NK-92 (cell line): ENCODE results near the gene EPS15.
"Not testable (repeated sequence)": the region's sequence is repeated elsewhere in the genome, so short reads cannot be mapped to it uniquely, and the experiment has no call there.

Experiments used
- DNase-seq: peaks from one replicate; lab custom pipeline; 2025; ENCODE audit not compliant: unreplicated experiment; lab: John Stamatoyannopoulos, UW

The EPS15 gene

DNA sequence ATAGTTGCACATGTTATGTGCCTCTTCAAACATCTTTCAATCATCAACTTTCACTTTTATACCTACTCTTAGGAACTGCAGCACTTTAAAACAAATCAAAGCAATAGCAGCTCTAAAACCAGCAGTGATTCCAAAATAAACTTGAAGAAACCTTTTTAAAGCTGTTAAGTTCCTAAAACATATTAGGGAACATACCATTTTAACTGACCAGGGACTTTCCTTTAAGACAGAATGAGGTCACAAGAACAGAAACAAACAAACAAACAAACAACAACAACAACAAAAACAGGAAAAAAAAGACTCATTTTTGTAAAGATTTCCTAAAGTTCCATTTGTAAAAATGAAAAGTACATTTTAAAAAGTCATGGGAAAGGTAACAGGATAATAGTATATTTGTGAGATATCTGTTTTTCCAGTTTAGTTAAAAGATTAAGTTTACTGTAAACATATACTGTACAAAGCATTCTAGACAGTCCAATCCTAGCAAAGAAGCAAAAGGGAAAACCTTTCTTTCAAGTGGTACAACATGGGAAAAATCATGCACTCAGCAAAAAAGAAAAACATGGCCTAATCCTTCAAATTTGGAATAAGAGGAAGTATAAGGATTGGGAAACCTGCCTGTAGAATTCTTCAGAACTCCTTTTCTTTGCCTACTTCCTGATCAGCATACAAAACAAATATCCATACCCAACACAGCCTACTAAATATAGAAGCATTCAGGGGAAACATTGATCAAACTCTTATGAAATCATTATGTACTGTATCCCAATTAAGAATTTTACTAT is 45.5 kb downstream of the EPS15 start:
- no peak for DNase-seq

- DNase-seq: no peak
Observed at GRCh38 chr1:51472359-51472758, 46.7 kb downstream of the EPS15 start.

GRCh38 chr1:51469518-51469917 is 49.5 kb downstream of the EPS15 start:
- no peak for DNase-seq

DNA sequence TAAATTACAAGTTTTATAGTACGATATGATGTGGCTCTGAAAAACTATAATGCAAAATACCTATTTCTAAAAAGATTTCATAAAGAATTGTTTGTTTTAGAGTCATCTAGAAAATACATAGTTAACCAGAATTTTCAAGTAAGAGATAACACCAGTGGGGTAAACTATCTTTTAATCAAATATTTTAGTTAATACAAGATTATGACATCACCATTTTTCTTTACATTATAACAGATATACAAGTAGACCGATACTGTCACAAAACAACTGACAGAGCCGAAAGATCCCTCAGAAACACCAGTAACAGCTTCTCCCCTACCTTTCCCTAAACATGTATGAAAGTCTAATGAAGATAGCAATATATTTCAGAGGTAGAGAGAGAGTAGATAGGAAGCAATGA is 54.2 kb downstream of the EPS15 start:
- no peak for DNase-seq

GRCh38 chr1:51463561-51463960 is 55.5 kb downstream of the EPS15 start:
- DNase-seq: no peak

DNA sequence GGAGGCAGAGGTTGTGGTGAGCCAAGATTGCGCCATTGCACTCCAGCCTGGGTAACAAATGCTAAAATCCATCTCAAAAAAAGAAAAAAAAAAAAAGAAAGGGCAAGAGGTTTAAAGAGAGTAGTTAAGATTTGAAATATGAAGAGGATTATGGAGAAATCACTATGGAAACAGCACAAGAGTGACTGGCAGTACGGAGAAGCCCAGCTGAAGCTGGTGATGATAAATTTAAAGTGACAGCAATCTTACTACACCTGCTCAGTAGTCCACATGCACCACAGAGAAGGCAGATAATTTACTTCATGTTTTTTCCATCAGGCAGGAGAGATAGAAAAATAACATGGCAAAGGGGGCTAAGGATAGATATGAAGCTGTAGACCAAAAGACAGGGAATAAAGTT is 56.8 kb downstream of the EPS15 start:
- DNase-seq: not testable (repeated sequence)

DNA sequence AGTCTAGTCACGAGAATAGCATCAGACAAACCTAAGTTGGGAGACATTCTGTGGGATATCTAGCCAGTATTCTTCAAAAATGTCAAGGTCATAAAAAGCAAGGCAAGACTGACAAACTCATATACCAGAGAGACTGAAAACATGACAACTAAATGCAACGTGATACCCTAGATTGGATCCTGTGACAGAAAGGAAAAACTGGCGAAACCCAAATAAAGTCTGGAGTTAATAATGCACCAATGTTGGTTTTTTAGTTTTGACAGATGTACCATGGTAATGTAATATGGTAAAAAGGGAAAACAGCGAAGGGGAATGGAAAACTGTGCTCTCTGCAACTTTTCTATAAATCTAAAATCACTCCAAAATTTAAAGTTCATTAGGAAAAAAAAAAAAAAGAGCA is 64.5 kb downstream of the EPS15 start:
- DNase-seq: no peak

GRCh38 chr1:51453010-51453409 is 66.1 kb downstream of the EPS15 start:
- no peak for DNase-seq

GRCh38 chr1:51448844-51449454 is 70.1 kb downstream of the EPS15 start:
- DNase-seq: not testable (repeated sequence)

DNA sequence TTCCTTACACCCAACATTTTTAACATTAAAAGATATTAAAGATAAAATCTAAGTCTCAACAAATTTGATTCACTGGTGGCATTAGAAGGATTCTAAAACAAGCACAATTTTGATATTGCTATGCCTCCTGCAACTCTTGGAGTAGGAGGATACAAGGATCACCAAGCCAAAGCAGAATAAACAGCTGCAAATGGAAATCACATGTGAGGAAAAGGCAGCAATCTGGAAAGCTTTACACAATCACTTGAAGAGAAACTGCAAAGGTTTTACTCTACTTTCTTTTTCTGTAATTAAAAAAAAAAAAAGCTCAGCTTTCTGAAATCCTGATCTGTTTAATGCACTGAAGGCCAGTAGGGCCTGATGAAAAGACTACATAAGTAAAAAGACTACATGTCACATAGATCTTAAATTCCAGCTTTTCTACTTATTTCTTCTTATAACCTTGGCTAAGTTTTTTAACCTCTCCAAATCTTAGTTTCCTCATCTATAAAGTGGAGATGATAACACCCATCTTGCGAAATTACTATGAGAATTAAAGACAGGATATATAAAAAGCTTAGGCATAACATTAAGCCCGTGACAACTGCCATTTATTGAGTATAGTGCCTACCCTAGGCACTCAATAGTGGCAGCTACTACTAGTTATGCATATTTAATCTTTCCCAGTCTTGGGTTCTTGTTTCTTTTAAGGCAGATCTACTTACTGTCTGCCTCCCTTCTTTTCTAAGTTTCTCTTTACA is 73.5 kb downstream of the EPS15 start:
- DNase-seq: no peak

- no peak for DNase-seq
Observed at GRCh38 chr1:51444534-51445192, 74.4 kb downstream of the EPS15 start.

DNA sequence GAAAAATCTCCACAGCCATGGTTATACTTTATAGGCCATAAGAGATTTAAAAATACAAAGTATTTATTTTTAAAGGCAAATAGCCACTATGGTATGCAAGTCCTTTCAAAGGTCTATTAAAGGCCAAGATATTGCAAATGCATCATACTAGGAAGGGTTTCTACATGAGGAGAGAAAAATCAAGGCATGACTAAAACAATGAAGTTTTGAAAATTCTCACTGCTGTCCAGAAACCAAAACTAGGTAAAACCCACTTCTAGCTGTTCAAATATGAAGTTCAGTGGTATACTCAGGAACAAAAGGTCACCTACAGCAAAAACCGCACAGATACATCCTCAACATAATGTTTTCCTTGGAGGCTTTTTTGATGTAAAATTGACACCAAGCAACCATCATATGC is 75.0 kb downstream of the EPS15 start:
- no peak for DNase-seq

- no peak for DNase-seq
Observed at GRCh38 chr1:51443555-51443954, 75.5 kb downstream of the EPS15 start.

DNA sequence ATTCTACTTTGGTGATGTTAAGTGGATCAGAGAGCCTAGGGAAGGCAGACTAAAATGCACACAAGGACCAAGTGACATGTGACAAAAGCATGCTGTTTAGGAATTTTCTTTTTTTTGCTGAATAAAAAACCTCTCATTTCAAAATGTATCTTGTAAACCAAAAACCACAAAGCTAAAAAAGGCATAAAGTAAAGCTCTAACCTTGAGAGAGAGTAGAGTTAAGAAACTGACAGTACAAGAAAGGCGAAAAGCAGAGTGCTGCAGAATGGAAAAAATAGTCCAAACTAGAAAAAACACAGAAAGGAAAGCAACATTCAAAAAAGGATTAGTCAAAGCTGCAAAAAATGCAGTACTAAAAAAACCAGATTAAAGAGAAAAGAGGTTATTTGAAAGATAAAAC is 76.5 kb downstream of the EPS15 start:
- no peak for DNase-seq

DNA sequence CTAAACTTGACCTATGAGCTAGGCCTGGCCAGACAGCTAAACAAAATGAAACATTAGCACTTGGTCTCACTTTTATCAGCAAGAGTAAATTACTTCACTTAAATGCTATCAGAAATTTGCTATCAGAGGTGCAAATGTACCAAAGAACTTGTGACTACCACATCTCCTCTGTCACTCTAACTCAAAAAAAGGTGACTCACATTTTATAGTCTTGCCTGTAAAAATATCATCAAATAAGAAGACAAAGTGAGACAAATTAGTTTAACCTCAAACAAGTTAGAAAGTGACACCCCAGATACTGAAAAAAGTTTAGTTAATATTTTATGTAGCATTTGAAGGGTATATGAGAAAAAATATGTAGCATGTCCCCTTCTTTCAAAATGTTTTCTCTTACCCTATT is 76.9 kb downstream of the EPS15 start:
- no peak for DNase-seq

DNA sequence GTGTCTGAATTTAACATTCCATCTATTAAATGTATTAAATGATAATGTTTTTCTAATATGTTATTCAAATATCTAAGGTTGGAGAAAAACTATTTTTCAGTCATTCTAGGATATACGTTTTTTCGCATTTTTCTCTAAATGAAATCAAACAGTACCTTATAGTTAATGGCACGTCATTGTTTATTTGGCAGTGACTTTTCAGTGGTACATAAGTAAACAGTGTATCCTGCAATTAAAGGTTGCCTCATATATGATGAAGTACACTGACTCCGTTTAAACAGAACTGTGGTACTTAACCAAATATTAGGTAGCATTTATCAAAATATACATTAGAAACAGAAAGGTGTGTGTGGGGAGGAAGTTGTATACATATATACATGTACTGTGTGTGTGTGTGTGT is 79.2 kb downstream of the EPS15 start:
- no peak for DNase-seq

GRCh38 chr1:51439053-51439452 is 80.0 kb downstream of the EPS15 start:
- no peak for DNase-seq

DNA sequence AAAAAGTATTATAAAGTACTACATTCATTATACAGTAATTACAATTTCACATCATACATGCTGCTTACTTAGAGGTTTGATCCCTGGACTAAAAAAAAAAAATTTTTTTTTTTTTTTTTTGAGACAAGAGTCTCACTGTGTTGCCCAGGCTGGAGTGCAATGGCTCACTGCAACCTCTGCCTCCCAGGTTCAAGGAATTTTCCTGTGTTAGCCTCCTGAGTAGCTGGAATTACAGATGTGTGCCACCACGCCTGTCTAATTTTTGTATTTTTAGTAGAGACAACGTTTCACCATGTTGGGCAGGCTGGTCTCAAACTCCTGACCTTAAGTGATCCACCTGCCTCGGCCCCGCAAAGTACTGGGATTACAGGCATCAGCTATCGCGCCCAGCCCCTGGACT is 81.7 kb downstream of the EPS15 start:
- not testable (repeated sequence) for DNase-seq

GRCh38 chr1:51435878-51436277 is 83.2 kb downstream of the EPS15 start:
- no peak for DNase-seq

DNA sequence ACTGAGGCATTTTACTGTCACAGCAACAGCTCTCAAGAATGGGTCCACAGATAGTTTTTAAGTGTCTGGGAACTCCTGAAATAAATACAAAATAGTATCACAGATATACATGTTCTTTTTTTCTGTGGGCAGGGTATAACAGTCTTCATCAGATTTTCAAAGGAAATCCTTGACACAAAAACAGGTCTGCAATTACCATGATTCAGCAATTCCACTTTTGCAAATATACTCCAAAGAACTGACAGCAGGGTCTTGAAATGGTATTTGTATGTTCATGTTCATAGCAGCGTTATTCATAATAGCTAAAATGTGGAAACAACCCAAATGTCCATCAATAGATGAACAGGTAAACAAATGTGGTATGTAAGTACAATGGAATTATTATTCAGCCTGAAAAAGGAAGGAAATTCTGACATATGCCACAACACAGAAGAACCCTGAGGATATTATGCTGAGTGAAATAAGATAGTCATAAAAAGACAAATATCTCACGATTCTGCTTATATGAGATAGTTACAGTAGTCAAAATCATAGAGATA is 85.0 kb downstream of the EPS15 start:
- no peak for DNase-seq

DNA sequence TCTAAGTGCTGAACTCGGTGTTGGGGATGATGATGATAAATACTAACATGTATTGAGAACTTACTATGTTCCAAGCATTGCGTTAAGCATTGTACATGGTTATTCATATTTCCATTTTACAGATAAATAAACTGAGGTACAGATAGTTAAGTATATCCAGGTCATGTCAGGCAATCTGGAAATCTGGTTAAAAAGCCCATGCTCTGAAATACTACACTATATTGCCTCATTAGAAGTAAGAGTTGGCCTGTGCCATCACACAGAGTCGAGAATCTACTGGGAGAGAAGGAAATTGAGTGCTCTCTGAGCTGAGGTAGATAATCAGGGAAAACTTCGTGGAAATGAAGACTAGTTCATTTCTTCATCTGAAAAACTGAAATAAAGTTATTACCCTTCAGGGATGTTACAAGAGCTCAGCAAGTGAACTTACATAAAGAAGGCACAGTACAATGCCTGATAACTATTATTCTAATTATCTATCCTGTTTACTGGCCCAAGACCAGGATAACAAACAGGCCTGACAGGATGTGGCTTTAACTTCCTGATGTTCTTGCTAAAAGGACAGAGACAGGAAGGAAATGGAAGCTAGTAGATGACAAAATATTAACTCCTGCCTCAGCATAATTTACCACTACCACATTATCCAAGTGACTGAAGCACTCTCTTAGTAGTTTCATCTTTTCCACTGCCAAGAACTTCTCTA is 85.6 kb downstream of the EPS15 start:
- no peak for DNase-seq
